ENCODE data around the gene ARHGAP24. TPM values are rescaled to one million over a fixed set of nuclear protein-coding genes. Genes with fewer than 3 reads are reported as not detected.

The ARHGAP24 gene
- total and polyA plus RNA-seq, 2 donors (not counting 1 experiment from before 2014, with no cell fraction given): 48.4 to 141 TPM

GRCh38 chr4:85808104-85808503 lies 333.2 kb downstream of the ARHGAP24 start:
- DNase-seq (no peak), ATAC-seq (ENCODE audit: low read depth) (no peak)
- Histone ChIP-seq H3K27me3 (replicated peaks in 1 of 4; ENCODE audit: control extremely low read depth in 1 of 4, control insufficient read depth in 3 of 4, insufficient read depth in 4 of 4, low read length in 3 of 4) (no peaks in the 10 kb centered on the region), H3K4me3 (ENCODE audit: control extremely low read depth in 1 of 5, extremely low read depth in 1 of 5, insufficient read depth in 1 of 5, low read depth in 2 of 5, low read length in 4 of 5) (no peak overlapping the region), H3K36me3 (replicated peaks in 1 of 2; ENCODE audit: control extremely low read depth in 1 of 2, control insufficient read depth in 1 of 2, extremely low read depth in 1 of 2, insufficient read depth in 2 of 2, low read length in 1 of 2) (peaks cover 2 to 17% of the 10 kb centered on the region in 2 experiments), H2AFZ (ENCODE audit: insufficient read depth, low read depth, low read length, poor library complexity, severe bottlenecking) (no peak overlapping the region), H4K20me1 (ENCODE audit: control insufficient read depth, insufficient read depth, low read length, poor library complexity, severe bottlenecking) (peaks cover 10% of the 10 kb centered on the region), H3K9ac (ENCODE audit: low read length) (no peak overlapping the region), H3K79me2 (ENCODE audit: control insufficient read depth, insufficient read depth, low read length) (peaks cover 22% of the 10 kb centered on the region), H3K4me2 (replicated peaks; ENCODE audit: low read depth, low read length, poor library complexity, severe bottlenecking) (no peak overlapping the region), H3K27ac (ENCODE audit: low read length in 2 of 2) (no peak overlapping the region), H3K9me3 (ENCODE audit: control extremely low read depth in 1 of 3, control insufficient read depth in 2 of 3, insufficient read depth in 1 of 3, low read length in 2 of 3) (no peaks in the 10 kb centered on the region), H3K4me1 (ENCODE audit: control insufficient read depth in 2 of 2, insufficient read depth in 2 of 2, low read length in 2 of 2) (no peaks in the 10 kb centered on the region)
- WGBS (ENCODE audit: insufficient coverage): no CpG with 5 or more reads among the region's 2 CpGs
- intact Hi-C loops (cut with micrococcal nuclease): no loop called here
- Mint-ChIP-seq H3K9me3 (ENCODE audit: insufficient read depth) (no peaks in the 10 kb centered on the region), H3K27me3 (no peaks in the 10 kb centered on the region), H3K27ac (no peak overlapping the region), H3K4me1 (peaks cover 3% of the 10 kb centered on the region), H3K4me3 (no peak overlapping the region)
- ChIA-PET POLR2A (no interaction called here), CTCF (no interaction called here)
- TF ChIP-seq CTCF (IDR thresholded peaks at IDR 0.05): no peak
- TF ChIP-seq EZH2 (IDR thresholded peaks at IDR 0.05; ENCODE audit: borderline replicate concordance, insufficient read depth, low read depth, low read length, poor library complexity, severe bottlenecking): no peak

GRCh38 chr4:85808864-85809263 lies 333.9 kb downstream of the ARHGAP24 start:
- no peaks in the 10 kb centered on the region for H3K27me3 Mint-ChIP-seq
- no peak overlapping the region for H2AFZ ChIP-seq (ENCODE audit: insufficient read depth, low read depth, low read length, poor library complexity, severe bottlenecking)
- peaks cover 23% of the 10 kb centered on the region for H3K79me2 ChIP-seq (ENCODE audit: control insufficient read depth, insufficient read depth, low read length)
- ATAC-seq (ENCODE audit: low read depth) (no peak), DNase-seq (no peak)
- ChIA-PET POLR2A (no interaction called here), CTCF (no interaction called here)
- H3K4me1 ChIP-seq (ENCODE audit: control insufficient read depth in 2 of 2, insufficient read depth in 2 of 2, low read length in 2 of 2): no peaks in the 10 kb centered on the region
- no peaks in the 10 kb centered on the region for H3K9me3 Mint-ChIP-seq (ENCODE audit: insufficient read depth)
- no peak overlapping the region for H3K4me3 Mint-ChIP-seq
- H3K9ac ChIP-seq (ENCODE audit: low read length): no peak overlapping the region
- H3K4me1 Mint-ChIP-seq: peaks cover 3% of the 10 kb centered on the region
- H3K4me2 ChIP-seq (replicated peaks; ENCODE audit: low read depth, low read length, poor library complexity, severe bottlenecking): no peak overlapping the region
- H3K27me3 ChIP-seq (replicated peaks in 1 of 4; ENCODE audit: control extremely low read depth in 1 of 4, control insufficient read depth in 3 of 4, insufficient read depth in 4 of 4, low read length in 3 of 4): no peaks in the 10 kb centered on the region
- H3K4me3 ChIP-seq (ENCODE audit: control extremely low read depth in 1 of 5, extremely low read depth in 1 of 5, insufficient read depth in 1 of 5, low read depth in 2 of 5, low read length in 4 of 5): no peak overlapping the region
- H3K9me3 ChIP-seq (ENCODE audit: control extremely low read depth in 1 of 3, control insufficient read depth in 2 of 3, insufficient read depth in 1 of 3, low read length in 2 of 3): no peaks in the 10 kb centered on the region
- peaks cover 2 to 17% of the 10 kb centered on the region in 2 experiments for H3K36me3 ChIP-seq (replicated peaks in 1 of 2; ENCODE audit: control extremely low read depth in 1 of 2, control insufficient read depth in 1 of 2, extremely low read depth in 1 of 2, insufficient read depth in 2 of 2, low read length in 1 of 2)
- TF ChIP-seq CTCF (IDR thresholded peaks at IDR 0.05) (no peak), EZH2 (IDR thresholded peaks at IDR 0.05; ENCODE audit: borderline replicate concordance, insufficient read depth, low read depth, low read length, poor library complexity, severe bottlenecking) (no peak)
- H3K27ac Mint-ChIP-seq: no peak overlapping the region
- H4K20me1 ChIP-seq (ENCODE audit: control insufficient read depth, insufficient read depth, low read length, poor library complexity, severe bottlenecking): peaks cover 10% of the 10 kb centered on the region
- H3K27ac ChIP-seq (ENCODE audit: low read length in 2 of 2): no peak overlapping the region
- intact Hi-C loops (cut with micrococcal nuclease): no loop called here
